Stimulated activated CD4-positive, alpha-beta T cell treated with anti-CD3 and anti-CD28 coated beads, Interleukin-2, amount 100 ng/mL, for 24 hours (primary cell): Measurements from ENCODE around the gene PIANP.
"Not testable (repeated sequence)": the region's sequence is repeated elsewhere in the genome, so short reads cannot be mapped to it uniquely, and the experiment has no call there.

Experiments
- DNase-seq, 2 donors: peaks; one replicate each; pipeline ENCODE4 v3.0.0-alpha.2; 2020

Gene PIANP

GRCh38 chr12:6700646-6701051, at the start of gene PIANP:
TSS of gene PIANP (minus strand) at chr12:6700815. CDS start at chr12:6698061, 2,754 bp downstream.
- peak; percentile 53 to 62 for DNase-seq

- DNase-seq, result no peak
Observed at GRCh38 chr12:6748761-6749160, 48.1 kb upstream of the PIANP start.

- DNase-seq, result no peak
Observed at GRCh38 chr12:6747216-6747615, 46.6 kb upstream of the PIANP start.

- DNase-seq, result no peak
Observed at GRCh38 chr12:6745741-6746525, 45.3 kb upstream of the PIANP start.

- DNase-seq, result not testable (repeated sequence)
Observed at GRCh38 chr12:6743300-6743699, 42.7 kb upstream of the PIANP start.

GRCh38 chr12:6742834-6743233, 42.2 kb upstream of the PIANP start:
- DNase-seq, result no peak

GRCh38 chr12:6742080-6742479, 41.5 kb upstream of the PIANP start:
- not testable (repeated sequence) for DNase-seq

- DNase-seq, result no peak
Observed at GRCh38 chr12:6736754-6737153, 36.1 kb upstream of the PIANP start.

- peak; percentile 33 to 46 for DNase-seq
Observed at GRCh38 chr12:6735448-6736191, 35.0 kb upstream of the PIANP start.

- DNase-seq, result no peak
Observed at GRCh38 chr12:6734506-6735387, 34.1 kb upstream of the PIANP start.

- no peak for DNase-seq
Observed at GRCh38 chr12:6730169-6730568, 29.6 kb upstream of the PIANP start.

GRCh38 chr12:6729186-6729585, 28.6 kb upstream of the PIANP start:
- no peak for DNase-seq

- DNase-seq, result no peak
Observed at GRCh38 chr12:6725350-6725749, 24.7 kb upstream of the PIANP start.

GRCh38 chr12:6724409-6724797, 23.8 kb upstream of the PIANP start:
- peak; percentile 37 to 39 for DNase-seq

GRCh38 chr12:6723607-6724408, 23.2 kb upstream of the PIANP start, which contains the start of gene COPS7A:
TSS of gene COPS7A (plus strand) at chr12:6724046. CDS start at chr12:6724657, 611 bp downstream.
- DNase-seq, result peak; percentile 97 to 98

- no peak for DNase-seq
Observed at GRCh38 chr12:6722863-6723262, 22.2 kb upstream of the PIANP start.

GRCh38 chr12:6716874-6717437, 16.3 kb upstream of the PIANP start:
- no peak for DNase-seq

GRCh38 chr12:6716031-6716873, 15.6 kb upstream of the PIANP start:
- DNase-seq, result not testable (repeated sequence)

- DNase-seq, result peak in 1 of 2 donors; percentile 14
Observed at GRCh38 chr12:6708960-6709394, 8.4 kb upstream of the PIANP start.

- not testable (repeated sequence) for DNase-seq
Observed at GRCh38 chr12:6708351-6708750, 7.7 kb upstream of the PIANP start.

GRCh38 chr12:6703631-6704030, 3.0 kb upstream of the PIANP start:
- no peak for DNase-seq
